Activated CD4-positive, alpha-beta T cell treated with anti-CD3 and anti-CD28 coated beads for 36 hours (primary cell): ENCODE data around the gene CADM1. TPM values are rescaled to one million over a fixed set of nuclear protein-coding genes. Genes with fewer than 3 reads are reported as not detected.

Experiments used
- ATAC-seq: fragments of 200-7000 bp; cut with Tn5 transposase; one replicate; pipeline ENCODE4 v1.10.0; 2021; ENCODE audit warnings: mild to moderate bottlenecking, moderate library complexity
- CTCF ChIA-PET: fragments of 350-600 bp; sonication (Branson Sonifier 250); formaldehyde crosslinking; loops from one replicate; lab custom pipeline; 2021; ENCODE audit warnings: antibody characterized with exemption; lab: Charles Lee
- POLR2A ChIA-PET: fragments of 350-600 bp; sonication (Branson Sonifier 250); formaldehyde crosslinking; loops from one replicate; lab custom pipeline; 2021; ENCODE audit warnings: antibody characterized with exemption, inconsistent platforms; lab: Charles Lee
- DNase-seq: peaks from one replicate; pipeline ENCODE4 v3.0.0-alpha.2; 2020
- H3K27ac Mint-ChIP-seq: one replicate; pipeline ENCODE4 v1.8.0; 2021; ENCODE audit warnings: mixed read lengths
- H3K27me3 Mint-ChIP-seq: one replicate; pipeline ENCODE4 v1.8.0; 2021; ENCODE audit warnings: mixed read lengths
- H3K36me3 Mint-ChIP-seq: one replicate; pipeline ENCODE4 v1.8.0; 2021; ENCODE audit warnings: low read depth, mixed read lengths
- H3K4me1 Mint-ChIP-seq: one replicate; pipeline ENCODE4 v1.8.0; 2021; ENCODE audit warnings: mixed read lengths
- H3K4me3 Mint-ChIP-seq: one replicate; pipeline ENCODE4 v1.8.0; 2021; ENCODE audit warnings: mild to moderate bottlenecking, moderate library complexity, mixed read lengths
- H3K9me3 Mint-ChIP-seq: one replicate; pipeline ENCODE4 v1.8.0; 2021; ENCODE audit warnings: low read depth, mixed read lengths
- intact Hi-C, 2 experiments: fragments of 100-400 bp; cut with DNase I in 1 of 2; cut with micrococcal nuclease in 1 of 2; formaldehyde crosslinking; loops; one replicate each; pipeline versions ENCODE4 v1.14.2 to v1.15.1; 2022 to 2024; cut with DNase I, micrococcal nuclease
- total RNA-seq, 2 experiments: library from RNA; stranded (reverse); gene quantifications; one replicate each; pipeline ENCODE4 v1.2.3, GENCODE V29; 2021

Gene CADM1
- total RNA-seq, 2 experiments from 2014 or later: 0.58 to 0.91 TPM

DNA sequence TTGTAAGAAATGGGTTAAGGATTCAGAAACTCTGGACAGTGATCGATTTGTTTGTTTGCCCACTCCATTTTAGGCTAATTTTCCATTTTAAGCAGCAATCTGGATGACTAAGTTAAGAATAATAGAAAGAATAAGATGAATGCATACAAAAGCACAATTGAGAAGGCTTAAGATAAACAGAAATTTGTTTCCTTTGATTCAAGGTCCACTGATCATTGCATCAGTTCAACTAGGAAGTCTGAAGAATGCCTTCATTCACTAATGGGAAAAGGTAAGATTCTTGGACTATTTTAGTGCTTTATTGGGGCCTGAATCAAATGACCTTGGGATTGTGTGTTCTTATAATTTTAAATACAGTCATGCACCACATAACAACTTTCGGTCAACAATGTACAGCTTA lies 140.8 kb downstream of the CADM1 start:
- H3K27ac Mint-ChIP-seq: no peak overlapping the region
- no peak overlapping the region for H3K4me3 Mint-ChIP-seq
- DNase-seq: no peak
- H3K9me3 Mint-ChIP-seq: no peaks in the 10 kb centered on the region
- no peaks in the 10 kb centered on the region for H3K36me3 Mint-ChIP-seq
- H3K4me1 Mint-ChIP-seq: no peaks in the 10 kb centered on the region
- H3K27me3 Mint-ChIP-seq: no peaks in the 10 kb centered on the region
- no peak for ATAC-seq
- ChIA-PET POLR2A (no interaction called here), CTCF (no interaction called here)
- intact Hi-C loops: no loop called here

DNA sequence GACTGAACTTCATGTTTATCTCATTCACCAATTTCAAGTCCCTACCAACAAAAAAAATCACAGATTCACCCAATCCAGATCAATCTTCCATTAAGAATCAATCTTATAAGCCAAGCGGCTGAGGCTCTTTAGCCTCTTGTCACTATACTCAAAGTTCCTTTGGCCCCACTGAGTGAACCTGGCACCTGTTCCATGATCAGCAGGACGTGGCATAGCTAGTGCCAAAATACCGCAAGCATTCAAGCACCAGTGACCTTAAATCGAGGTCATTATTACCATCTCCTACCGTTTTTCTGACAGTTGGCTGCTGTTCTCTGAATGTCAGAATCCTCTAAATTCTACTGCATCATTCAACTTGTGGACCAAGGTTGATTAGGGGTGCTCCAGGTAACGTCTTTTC lies 141.2 kb downstream of the CADM1 start:
- Mint-ChIP-seq H3K4me1 (no peaks in the 10 kb centered on the region), H3K27me3 (no peaks in the 10 kb centered on the region), H3K36me3 (no peaks in the 10 kb centered on the region), H3K27ac (no peak overlapping the region), H3K9me3 (no peaks in the 10 kb centered on the region), H3K4me3 (no peak overlapping the region)
- CTCF ChIA-PET: no interaction called here
- intact Hi-C loops: no loop called here
- ATAC-seq (no peak), DNase-seq (no peak)
- POLR2A ChIA-PET: no interaction called here

DNA sequence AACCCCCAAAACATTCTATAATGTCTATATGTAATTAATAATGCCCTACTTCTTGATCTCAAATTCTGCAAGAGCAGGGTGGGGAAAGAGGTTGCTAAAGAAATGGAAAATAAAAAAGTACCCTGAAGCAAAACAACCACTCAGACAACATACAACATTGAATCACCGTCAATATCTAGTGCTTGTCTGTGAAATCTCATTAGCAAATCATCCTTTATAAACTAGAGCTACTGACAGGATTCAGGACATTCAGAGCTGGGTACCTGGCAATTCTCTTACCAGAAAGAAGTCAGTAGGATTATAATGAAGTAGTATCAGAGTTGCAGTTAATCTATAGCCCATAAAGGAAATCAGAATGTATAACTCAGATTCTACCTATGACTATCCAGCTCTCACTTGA lies 143.2 kb downstream of the CADM1 start:
- ATAC-seq (no peak), DNase-seq (no peak)
- ChIA-PET POLR2A (no interaction called here), CTCF (no interaction called here)
- Mint-ChIP-seq H3K9me3 (no peaks in the 10 kb centered on the region), H3K4me3 (no peak overlapping the region), H3K36me3 (no peaks in the 10 kb centered on the region), H3K27me3 (no peaks in the 10 kb centered on the region), H3K27ac (no peak overlapping the region), H3K4me1 (no peaks in the 10 kb centered on the region)
- intact Hi-C loops: no loop called here

DNA sequence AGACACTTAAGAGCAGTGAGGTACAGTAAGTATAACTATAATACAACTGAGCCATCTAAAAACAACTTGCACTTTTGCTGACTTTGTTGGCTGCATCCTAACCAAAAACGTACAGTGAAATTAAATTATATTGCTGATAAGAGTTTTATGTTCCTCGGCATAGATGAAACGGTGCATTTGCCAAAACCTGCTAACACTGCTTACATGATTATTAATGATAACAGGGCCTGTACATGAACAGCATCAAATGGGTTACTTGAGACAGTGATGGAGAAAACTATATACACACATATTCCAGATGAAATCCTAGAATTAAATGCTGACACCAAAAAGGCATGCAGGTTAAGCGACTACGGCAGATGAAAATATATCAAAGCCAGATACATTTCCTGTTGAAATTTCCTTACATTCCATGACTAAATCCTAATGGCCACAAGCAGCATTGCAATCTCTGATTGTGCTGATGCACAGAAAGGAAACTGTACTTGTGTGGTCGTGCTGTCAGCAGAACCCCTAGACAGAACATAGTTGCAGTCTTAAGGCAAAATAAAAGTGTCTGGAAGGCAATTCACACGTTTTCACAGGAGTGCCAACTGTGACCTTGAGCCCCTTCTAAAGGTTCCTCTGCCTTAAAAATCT lies 143.9 kb downstream of the CADM1 start:
- Mint-ChIP-seq H3K36me3 (no peaks in the 10 kb centered on the region), H3K27ac (no peak overlapping the region), H3K4me1 (no peaks in the 10 kb centered on the region), H3K9me3 (no peaks in the 10 kb centered on the region), H3K4me3 (no peak overlapping the region), H3K27me3 (no peaks in the 10 kb centered on the region)
- DNase-seq (no peak), ATAC-seq (no peak)
- intact Hi-C loops: no loop called here
- CTCF ChIA-PET: no interaction called here
- POLR2A ChIA-PET: no interaction called here

DNA sequence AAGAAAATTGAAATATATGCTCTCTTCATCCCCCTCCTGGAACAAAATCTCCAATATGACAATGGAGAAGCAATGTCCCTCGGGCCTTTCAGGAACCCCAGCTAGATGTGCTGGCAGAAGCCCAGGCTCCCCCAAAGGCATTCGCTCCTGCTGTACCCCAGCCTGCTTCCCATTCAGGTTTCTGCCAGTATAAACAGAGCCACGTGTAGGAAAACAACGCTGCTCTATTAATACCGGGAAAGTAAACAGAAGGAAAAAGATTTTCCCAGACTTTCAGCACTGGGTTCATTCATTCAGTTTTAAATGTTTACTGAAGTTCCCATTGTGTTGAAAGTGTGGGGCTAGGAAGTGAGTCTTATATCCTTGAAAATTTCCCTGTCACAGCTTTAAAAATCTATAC lies 147.1 kb downstream of the CADM1 start:
- H3K4me3 Mint-ChIP-seq: no peak overlapping the region
- POLR2A ChIA-PET: no interaction called here

DNA sequence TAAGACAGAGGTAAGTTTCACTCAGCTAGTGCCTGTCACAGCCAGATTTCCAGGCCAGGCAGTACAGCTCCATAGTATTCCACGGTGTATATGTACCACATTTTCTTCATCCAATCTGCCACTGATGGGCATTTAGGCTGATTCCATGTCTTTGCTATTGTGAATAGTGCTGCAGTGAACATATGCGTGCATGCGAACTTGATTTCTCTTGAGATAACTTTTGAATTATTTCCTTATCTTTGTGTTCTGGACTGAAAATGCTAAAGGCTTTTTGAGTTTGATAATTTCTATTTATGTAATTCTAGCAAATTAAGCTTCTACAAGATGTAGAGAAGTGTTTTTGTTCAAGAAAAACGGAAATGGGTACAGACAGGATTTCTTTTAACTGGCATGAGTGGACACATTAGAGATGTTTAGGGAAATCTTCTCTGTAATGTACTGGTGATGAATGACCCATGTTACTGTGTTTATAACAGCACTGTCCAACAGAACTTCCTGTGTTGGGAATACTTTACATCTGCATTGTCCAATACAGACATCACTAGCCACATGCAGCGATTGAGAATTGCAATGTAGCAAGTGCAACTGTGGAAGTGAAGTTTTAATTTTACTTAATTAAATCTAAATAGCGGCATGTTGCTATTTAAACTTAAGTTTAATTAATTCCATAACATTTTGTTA lies 151.3 kb downstream of the CADM1 start:
- POLR2A ChIA-PET: no interaction called here
- DNase-seq (no peak), ATAC-seq (no peak)
- no peaks in the 10 kb centered on the region for H3K9me3 Mint-ChIP-seq
- no peaks in the 10 kb centered on the region for H3K36me3 Mint-ChIP-seq
- no peaks in the 10 kb centered on the region for H3K4me1 Mint-ChIP-seq
- H3K4me3 Mint-ChIP-seq: no peak overlapping the region
- no peak overlapping the region for H3K27ac Mint-ChIP-seq
- CTCF ChIA-PET: no interaction called here
- peaks cover 4% of the 10 kb centered on the region for H3K27me3 Mint-ChIP-seq
- intact Hi-C loops: no loop called here

More for the DNA sequence above, 147.1 kb downstream of the CADM1 start:
- H3K36me3 Mint-ChIP-seq: no peaks in the 10 kb centered on the region
- H3K9me3 Mint-ChIP-seq: no peaks in the 10 kb centered on the region
- H3K27me3 Mint-ChIP-seq: peaks cover 1% of the 10 kb centered on the region
- ATAC-seq (no peak), DNase-seq (no peak)
- no peaks in the 10 kb centered on the region for H3K4me1 Mint-ChIP-seq
- no peak overlapping the region for H3K27ac Mint-ChIP-seq
- intact Hi-C loops: no loop called here
- CTCF ChIA-PET: no interaction called here

DNA sequence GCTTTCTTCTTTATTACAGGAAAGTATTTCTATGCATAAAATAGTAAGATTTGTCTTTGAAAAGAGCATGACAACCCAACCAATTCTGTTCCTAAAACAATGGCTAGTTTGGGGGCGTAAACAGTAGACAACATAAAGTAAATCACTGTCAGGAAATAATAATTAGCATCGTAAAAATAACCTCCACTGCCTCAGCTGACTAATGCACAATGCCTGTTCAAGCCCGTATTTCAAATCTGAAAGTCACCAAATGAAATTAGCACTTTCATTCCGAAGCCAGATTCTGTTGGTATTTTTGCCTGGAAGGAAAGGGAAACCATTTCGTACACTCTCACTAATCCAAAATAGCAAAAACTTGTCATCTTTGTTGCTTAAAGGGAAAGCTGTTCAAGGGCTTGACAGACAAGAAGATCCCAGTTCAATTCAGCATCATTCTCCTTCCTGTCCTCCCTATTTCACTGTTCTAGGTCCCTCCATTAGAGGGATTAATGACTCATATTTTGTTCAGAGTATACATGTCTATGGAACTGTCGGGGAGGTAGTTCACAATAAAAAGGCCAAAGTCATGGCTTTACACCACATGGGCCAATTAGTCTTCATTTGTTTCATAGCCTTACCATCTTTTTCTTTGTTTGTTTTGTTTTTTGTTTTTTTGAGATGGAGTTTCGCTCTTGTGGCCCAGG lies 154.7 kb downstream of the CADM1 start:
- no peaks in the 10 kb centered on the region for H3K36me3 Mint-ChIP-seq
- ChIA-PET POLR2A (no interaction called here), CTCF (no interaction called here)
- no peaks in the 10 kb centered on the region for H3K4me1 Mint-ChIP-seq
- peaks cover 4% of the 10 kb centered on the region for H3K27me3 Mint-ChIP-seq
- ATAC-seq (no peak), DNase-seq (no peak)
- H3K4me3 Mint-ChIP-seq: no peak overlapping the region
- H3K27ac Mint-ChIP-seq: no peak overlapping the region
- intact Hi-C loops: no loop called here
- no peaks in the 10 kb centered on the region for H3K9me3 Mint-ChIP-seq

DNA sequence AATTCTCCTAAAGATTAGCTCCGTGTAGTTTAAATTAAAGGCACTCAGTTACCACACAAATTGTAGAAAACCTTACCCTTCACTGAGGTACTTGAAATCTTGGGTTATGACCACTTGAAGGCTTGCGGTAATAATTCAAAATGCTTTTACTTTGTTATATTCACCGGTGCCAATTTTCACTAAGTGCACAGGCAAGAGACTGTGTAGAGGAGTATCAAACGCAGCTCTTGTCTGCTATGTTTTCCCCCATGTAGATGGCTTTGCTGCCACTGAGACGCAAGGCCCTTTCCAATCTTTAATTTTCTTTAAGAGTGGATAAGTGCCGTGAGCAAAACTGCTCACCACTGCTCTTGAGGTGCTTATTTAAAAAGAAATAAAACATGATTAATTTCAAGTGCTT lies 155.8 kb downstream of the CADM1 start:
- POLR2A ChIA-PET: no interaction called here
- CTCF ChIA-PET: no interaction called here
- intact Hi-C loops: no loop called here
- H3K4me1 Mint-ChIP-seq: no peaks in the 10 kb centered on the region
- ATAC-seq (no peak), DNase-seq (no peak)
- H3K4me3 Mint-ChIP-seq: no peak overlapping the region
- H3K36me3 Mint-ChIP-seq: no peaks in the 10 kb centered on the region
- no peaks in the 10 kb centered on the region for H3K9me3 Mint-ChIP-seq
- no peak overlapping the region for H3K27ac Mint-ChIP-seq
- peaks cover 8% of the 10 kb centered on the region for H3K27me3 Mint-ChIP-seq

DNA sequence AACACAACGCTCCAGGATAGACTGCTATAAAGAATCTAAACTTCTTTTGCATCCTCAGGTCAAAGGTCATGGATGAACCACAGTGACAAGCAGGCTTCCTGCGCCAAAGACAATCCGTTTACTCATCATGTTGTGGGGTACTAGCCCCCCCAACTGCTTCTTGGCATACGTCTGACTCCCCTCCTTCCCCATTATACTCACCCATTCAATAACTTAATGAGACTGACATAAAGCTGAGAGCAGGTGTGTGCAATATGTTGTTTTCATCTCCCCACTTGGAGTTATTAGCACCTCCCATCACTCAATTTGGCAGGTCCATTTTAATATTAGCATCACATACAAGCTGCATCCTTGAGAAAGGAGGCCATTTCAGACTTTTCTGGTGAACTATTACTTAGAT lies 157.1 kb downstream of the CADM1 start:
- Mint-ChIP-seq H3K9me3 (no peaks in the 10 kb centered on the region), H3K27ac (no peak overlapping the region), H3K4me3 (no peak overlapping the region), H3K36me3 (no peaks in the 10 kb centered on the region), H3K4me1 (no peaks in the 10 kb centered on the region), H3K27me3 (peaks cover 8% of the 10 kb centered on the region)
- intact Hi-C loops: no loop called here
- CTCF ChIA-PET: no interaction called here
- POLR2A ChIA-PET: no interaction called here
- no peak for ATAC-seq
- no peak for DNase-seq

DNA sequence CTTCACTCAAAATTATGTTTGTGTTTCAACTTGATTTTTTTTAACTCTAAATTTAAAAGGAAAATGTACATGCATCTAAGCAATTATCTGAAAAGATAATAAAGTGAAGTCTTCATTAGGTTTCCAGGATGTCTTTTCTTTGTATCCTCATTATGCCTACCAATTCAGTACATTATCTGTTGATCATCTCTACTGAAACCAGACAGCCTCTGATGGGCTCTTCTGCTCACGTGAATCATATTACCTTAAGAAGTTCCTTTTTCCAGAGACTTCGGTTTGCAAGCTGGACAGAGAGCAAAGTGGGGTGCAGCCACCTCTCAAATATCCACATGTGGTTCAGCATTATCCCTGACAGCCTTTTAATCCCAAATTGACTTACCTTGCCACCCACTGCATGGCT lies 158.4 kb downstream of the CADM1 start:
- Mint-ChIP-seq H3K9me3 (no peaks in the 10 kb centered on the region), H3K4me3 (no peak overlapping the region), H3K36me3 (no peaks in the 10 kb centered on the region), H3K27me3 (peaks cover 8% of the 10 kb centered on the region), H3K27ac (no peak overlapping the region), H3K4me1 (no peaks in the 10 kb centered on the region)
- no peak for ATAC-seq
- POLR2A ChIA-PET: no interaction called here
- no peak for DNase-seq
- intact Hi-C loops: no loop called here
- CTCF ChIA-PET: no interaction called here

DNA sequence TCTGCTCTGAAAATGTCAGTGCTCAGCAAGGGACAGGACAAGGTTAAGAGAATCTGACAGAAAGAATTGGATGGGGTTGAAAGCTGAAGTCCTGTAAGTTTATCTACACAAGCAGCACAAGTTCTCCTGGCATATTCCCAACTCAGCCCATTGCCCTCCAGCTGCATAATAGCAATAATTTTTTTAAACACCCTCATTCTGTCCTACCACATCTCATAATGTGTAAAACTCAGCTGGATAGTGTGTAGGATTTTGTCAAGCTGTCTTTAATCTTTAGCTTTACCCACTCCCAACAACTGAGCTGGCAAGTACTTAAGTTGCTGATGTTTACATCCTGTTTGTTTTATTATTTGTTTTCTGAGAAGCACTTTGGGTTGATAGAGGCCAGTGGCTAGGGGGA lies 158.9 kb downstream of the CADM1 start:
- ATAC-seq: no peak
- Mint-ChIP-seq H3K4me3 (no peak overlapping the region), H3K4me1 (no peaks in the 10 kb centered on the region), H3K9me3 (no peaks in the 10 kb centered on the region), H3K36me3 (no peaks in the 10 kb centered on the region), H3K27me3 (peaks cover 8% of the 10 kb centered on the region), H3K27ac (no peak overlapping the region)
- DNase-seq: no peak
- intact Hi-C loops: no loop called here
- CTCF ChIA-PET: no interaction called here
- POLR2A ChIA-PET: no interaction called here

DNA sequence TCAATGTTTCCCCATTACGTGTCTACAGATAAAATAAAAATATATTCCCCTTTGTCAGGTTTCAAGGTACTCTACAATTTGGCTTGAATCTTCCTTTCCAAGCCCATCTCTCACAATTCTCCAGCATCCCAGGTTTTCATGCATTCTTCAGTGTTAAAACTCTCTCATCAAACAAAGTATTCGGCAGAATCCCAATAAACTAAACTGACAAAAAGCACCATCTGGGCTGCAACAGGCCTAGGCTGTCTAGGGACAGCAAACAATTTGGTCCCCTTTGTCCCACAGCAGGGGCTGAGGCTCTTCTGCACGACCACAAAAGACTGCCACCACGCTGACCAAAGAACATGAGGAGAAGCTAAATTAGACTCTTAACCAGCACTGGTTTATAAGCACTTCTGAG lies 159.4 kb downstream of the CADM1 start:
- Mint-ChIP-seq H3K36me3 (no peaks in the 10 kb centered on the region), H3K9me3 (no peaks in the 10 kb centered on the region), H3K4me1 (no peaks in the 10 kb centered on the region), H3K27ac (no peak overlapping the region), H3K27me3 (peaks cover 8% of the 10 kb centered on the region), H3K4me3 (no peak overlapping the region)
- intact Hi-C loops: no loop called here
- DNase-seq: no peak
- ChIA-PET CTCF (no interaction called here), POLR2A (no interaction called here)
- no peak for ATAC-seq
